OCI-LY3 (cell line): ENCODE results near the gene LIMA1.

ENCODE experiments used
- EZH2phosphoT487 ChIP-seq: fragments of 200-600 bp; shearing (Covaris generic); IDR thresholded peaks from 2 replicates; pipeline ENCODE4 v1.6.1; 2018; ENCODE audit warnings: antibody characterized with exemption, mixed run types, low read depth
- TF ChIP-seq, protein P1 (sequence below): fragments of 200-600, 300-600 bp; sonication (generic); IDR thresholded peaks from 2 replicates; pipeline ENCODE4 v1.5.1; 2014; ENCODE audit warnings: antibody characterized with exemption, low read length, low read depth

GRCh38 chr12:50219544-50219943 is 63.8 kb downstream of the LIMA1 start:
- TF ChIP-seq, protein P1, sequence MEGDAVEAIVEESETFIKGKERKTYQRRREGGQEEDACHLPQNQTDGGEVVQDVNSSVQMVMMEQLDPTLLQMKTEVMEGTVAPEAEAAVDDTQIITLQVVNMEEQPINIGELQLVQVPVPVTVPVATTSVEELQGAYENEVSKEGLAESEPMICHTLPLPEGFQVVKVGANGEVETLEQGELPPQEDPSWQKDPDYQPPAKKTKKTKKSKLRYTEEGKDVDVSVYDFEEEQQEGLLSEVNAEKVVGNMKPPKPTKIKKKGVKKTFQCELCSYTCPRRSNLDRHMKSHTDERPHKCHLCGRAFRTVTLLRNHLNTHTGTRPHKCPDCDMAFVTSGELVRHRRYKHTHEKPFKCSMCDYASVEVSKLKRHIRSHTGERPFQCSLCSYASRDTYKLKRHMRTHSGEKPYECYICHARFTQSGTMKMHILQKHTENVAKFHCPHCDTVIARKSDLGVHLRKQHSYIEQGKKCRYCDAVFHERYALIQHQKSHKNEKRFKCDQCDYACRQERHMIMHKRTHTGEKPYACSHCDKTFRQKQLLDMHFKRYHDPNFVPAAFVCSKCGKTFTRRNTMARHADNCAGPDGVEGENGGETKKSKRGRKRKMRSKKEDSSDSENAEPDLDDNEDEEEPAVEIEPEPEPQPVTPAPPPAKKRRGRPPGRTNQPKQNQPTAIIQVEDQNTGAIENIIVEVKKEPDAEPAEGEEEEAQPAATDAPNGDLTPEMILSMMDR: no peak
- TF ChIP-seq EZH2phosphoT487: no peak
